Gastrocnemius medialis (tissue), 4 donors: ENCODE results near the gene TIMM17A. TPM values are rescaled to one million over a fixed set of nuclear protein-coding genes. Genes with fewer than 3 reads are reported as not detected.

ENCODE experiments used
- ATAC-seq, 2 donors: fragments of 150-250 bp; one replicate each; pipeline ENCODE4 v1.9.1; 2016
- DNase-seq, 2 donors: peaks; one replicate each; pipeline ENCODE4 v3.0.0-alpha.2; 2019
- H3K27ac ChIP-seq, 4 donors: fragments of 200-600 bp; sonication (generic); 1 replicate in 1 of 4; 2 replicates in 3 of 4; pipeline ENCODE4 v1.5.1; 2016 to 2018; ENCODE audit warnings: mild to moderate bottlenecking in 2 of 4, moderate library complexity in 1 of 4
- H3K27me3 ChIP-seq, 3 donors: fragments of 200-600 bp; sonication (generic) in 2 of 3; 1 replicate in 1 of 3; 2 replicates in 2 of 3; pipeline versions ENCODE4 v1.5.1 to v1.6.0; 2016 to 2019; ENCODE audit warnings: mild to moderate bottlenecking in 1 of 3, moderate library complexity in 1 of 3
- H3K36me3 ChIP-seq, 2 donors: fragments of 200-600 bp; sonication (generic) in 1 of 2; one replicate each; pipeline ENCODE4 v1.5.1; 2017 to 2018
- H3K4me1 ChIP-seq, 2 donors: fragments of 200-600 bp; sonication (generic) in 1 of 2; one replicate each; pipeline ENCODE4 v1.5.1; 2016 to 2017; ENCODE audit warnings: mild to moderate bottlenecking in 2 of 2
- H3K4me3 ChIP-seq, 4 donors: fragments of 200-600 bp; sonication (generic) in 3 of 4; 1 replicate in 1 of 4; 2 replicates in 3 of 4; pipeline ENCODE4 v1.5.1; 2016 to 2019; ENCODE audit warnings: mild to moderate bottlenecking in 2 of 4
- H3K9me3 ChIP-seq, 3 donors: fragments of 200-600 bp; sonication (generic) in 2 of 3; 1 replicate in 1 of 3; 2 replicates in 2 of 3; pipeline ENCODE4 v1.5.1; 2016 to 2019
- CTCF ChIP-seq, 5 experiments: fragments of 450-650 bp in 3 of 5; fragments of 200-600 bp in 2 of 5; sonication (generic) in 2 of 5; IDR thresholded peaks in 4 of 5; conservative IDR thresholded peaks in 1 of 5; 1 replicate in 4 of 5; 2 replicates in 1 of 5; pipeline ENCODE4 v1.5.1; 2016 to 2019; ENCODE audit warnings: antibody characterized with exemption in 5 of 5, mild to moderate bottlenecking in 3 of 5, moderate library complexity in 3 of 5
- POLR2A ChIP-seq, 2 donors: fragments of 450-650 bp; IDR thresholded peaks; one replicate each; pipeline ENCODE4 v1.6.1; 2017; ENCODE audit warnings: antibody characterized with exemption in 2 of 2, mild to moderate bottlenecking in 2 of 2, moderate library complexity in 2 of 2
- in situ Hi-C, 4 donors: fragments of 200-750 bp; cut with MboI; loops; one replicate each; pipeline versions ENCODE4 v1.15.0 to v1.8.0; 2017; ENCODE audit warnings: low sequenced_read_pairs in 4 of 4
- intact Hi-C: fragments of 100-400 bp; cut with DNase I; formaldehyde crosslinking; loops from one replicate; pipeline ENCODE4 v1.15.1; 2023; ENCODE audit warnings: low total_unique reads
- total RNA-seq, 4 donors: library from RNA; depleted of rRNA; stranded (reverse); fragments of >200 nt; gene quantifications; one replicate each; pipeline versions ENCODE4 v1.1.0 to v1.2.3, GENCODE V29; 2016

TIMM17A gene
- total RNA-seq, 4 donors from 2014 or later: 33.6 to 67.6 (median 43.3) TPM

DNA sequence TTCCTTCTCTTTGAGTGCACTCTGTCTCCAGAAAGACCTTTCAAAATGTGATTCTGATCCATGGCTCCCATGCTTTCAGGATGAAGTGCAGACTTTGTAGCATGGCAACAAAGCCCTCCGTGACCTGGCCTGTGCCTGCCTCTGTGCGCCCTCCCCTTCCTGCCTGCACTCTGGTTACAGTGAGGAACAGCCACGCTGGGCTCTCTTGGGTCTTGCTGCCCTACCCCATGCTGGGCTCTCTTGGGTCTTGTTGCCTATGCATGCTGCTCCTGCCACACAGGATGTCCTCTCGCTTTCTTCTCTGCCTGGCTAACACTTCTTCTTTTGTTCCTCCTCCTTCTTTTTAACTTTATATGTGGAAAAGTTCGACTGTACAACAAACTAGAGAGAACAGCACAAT, 37.0 kb upstream of the TIMM17A start:
- TF ChIP-seq CTCF (IDR thresholded peaks at IDR 0.05 in 4 of 5, conservative IDR thresholded peaks at IDR 0.05 in 1 of 5) (no peak), POLR2A (IDR thresholded peaks at IDR 0.05) (no peak)
- ATAC-seq: no peak
- in situ Hi-C loops: no loop called here
- H3K27ac ChIP-seq: peak overlapping the region; percentile 49 to 78 (median 70)
- intact Hi-C loops: no loop called here
- H3K27me3 ChIP-seq: no peaks in the 10 kb centered on the region
- H3K9me3 ChIP-seq: no peaks in the 10 kb centered on the region
- no peaks in the 10 kb centered on the region for H3K36me3 ChIP-seq
- no peak for DNase-seq
- no peak overlapping the region for H3K4me3 ChIP-seq
- H3K4me1 ChIP-seq: peaks cover 40 to 44% of the 10 kb centered on the region in 2 donors

- Histone ChIP-seq H3K4me3 (no peak overlapping the region), H3K27me3 (no peaks in the 10 kb centered on the region), H3K9me3 (no peaks in the 10 kb centered on the region), H3K4me1 (peaks cover 30 to 44% of the 10 kb centered on the region in 2 donors), H3K27ac (peak overlapping the region in 3 of 4 donors; percentile 19 to 56 (median 25)), H3K36me3 (no peaks in the 10 kb centered on the region)
- intact Hi-C loops: no loop called here
- TF ChIP-seq CTCF (IDR thresholded peaks at IDR 0.05 in 4 of 5, conservative IDR thresholded peaks at IDR 0.05 in 1 of 5): no peak
- no peak for TF ChIP-seq POLR2A (IDR thresholded peaks at IDR 0.05)
- in situ Hi-C loops: no loop called here
- ATAC-seq (peak in 1 of 2 donors; percentile 41), DNase-seq (no peak)
Measured at GRCh38 chr1:201921952-201922558, 33.2 kb upstream of the TIMM17A start.

DNA sequence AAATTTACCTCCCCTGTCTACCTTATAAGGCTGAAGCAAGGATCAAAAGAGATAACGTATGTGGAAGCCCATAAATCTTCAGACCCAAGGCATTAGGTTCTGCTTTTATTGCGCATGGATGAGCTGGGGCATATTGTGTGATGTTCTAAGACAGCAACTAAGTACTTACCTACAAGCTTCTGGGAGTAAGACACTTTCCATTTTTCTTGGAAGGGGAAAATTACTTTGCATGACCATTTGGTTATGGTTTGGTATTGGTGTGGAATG, 30.1 kb upstream of the TIMM17A start:
- TF ChIP-seq CTCF (IDR thresholded peaks at IDR 0.05 in 4 of 5, conservative IDR thresholded peaks at IDR 0.05 in 1 of 5): no peak
- no peak for TF ChIP-seq POLR2A (IDR thresholded peaks at IDR 0.05)
- no peak for DNase-seq
- no peaks in the 10 kb centered on the region for H3K36me3 ChIP-seq
- H3K9me3 ChIP-seq: no peaks in the 10 kb centered on the region
- no peaks in the 10 kb centered on the region for H3K27me3 ChIP-seq
- intact Hi-C loops: no loop called here
- no peak for ATAC-seq
- no peak overlapping the region for H3K4me3 ChIP-seq
- H3K27ac ChIP-seq: peak overlapping the region in 1 of 4 donors; percentile 48
- in situ Hi-C loops: no loop called here
- peaks cover 7 to 18% of the 10 kb centered on the region in 2 donors for H3K4me1 ChIP-seq

DNA sequence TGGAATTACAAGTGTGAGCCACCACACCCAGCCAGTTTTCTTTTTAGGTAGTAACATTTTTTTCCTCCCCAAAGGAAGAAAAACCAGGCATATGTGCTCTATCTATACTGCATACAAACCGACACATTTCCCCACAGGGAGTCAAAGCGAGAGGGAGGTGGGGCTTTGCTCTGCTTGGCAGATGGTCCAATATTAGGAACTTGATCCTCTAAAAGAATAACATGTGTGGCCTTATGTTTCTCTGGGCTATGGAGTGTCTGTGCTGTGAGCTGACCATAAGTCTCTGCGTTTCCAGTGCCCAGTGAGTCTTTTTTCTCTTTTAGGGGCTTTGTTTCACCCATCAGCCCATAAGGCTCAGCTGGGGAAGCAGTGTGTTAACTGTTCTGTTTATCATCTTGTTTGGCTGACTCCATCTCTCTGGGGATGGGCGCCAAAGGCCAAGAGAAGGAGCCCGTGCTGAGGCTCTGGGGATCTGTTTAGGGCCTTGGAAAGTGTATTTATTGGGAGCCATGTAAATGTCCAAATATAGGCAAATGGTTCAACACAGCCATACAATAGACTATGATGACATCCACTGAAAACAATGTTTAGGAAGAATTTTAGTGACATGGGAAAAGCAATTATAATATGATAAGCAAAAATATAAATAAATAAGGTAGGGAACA, 29.2 kb upstream of the TIMM17A start:
- DNase-seq (no peak), ATAC-seq (no peak)
- H3K4me1 ChIP-seq: peaks cover 6 to 14% of the 10 kb centered on the region in 2 donors
- no peaks in the 10 kb centered on the region for H3K27me3 ChIP-seq
- H3K9me3 ChIP-seq: no peaks in the 10 kb centered on the region
- intact Hi-C loops: no loop called here
- in situ Hi-C loops: no loop called here
- no peak for TF ChIP-seq POLR2A (IDR thresholded peaks at IDR 0.05)
- TF ChIP-seq CTCF (IDR thresholded peaks at IDR 0.05 in 4 of 5, conservative IDR thresholded peaks at IDR 0.05 in 1 of 5): no peak
- peak overlapping the region; percentile 48 to 58 (median 53) for H3K27ac ChIP-seq
- no peaks in the 10 kb centered on the region for H3K36me3 ChIP-seq
- H3K4me3 ChIP-seq: no peak overlapping the region
